ENCODE measurements around the gene ETV1.

DNA sequence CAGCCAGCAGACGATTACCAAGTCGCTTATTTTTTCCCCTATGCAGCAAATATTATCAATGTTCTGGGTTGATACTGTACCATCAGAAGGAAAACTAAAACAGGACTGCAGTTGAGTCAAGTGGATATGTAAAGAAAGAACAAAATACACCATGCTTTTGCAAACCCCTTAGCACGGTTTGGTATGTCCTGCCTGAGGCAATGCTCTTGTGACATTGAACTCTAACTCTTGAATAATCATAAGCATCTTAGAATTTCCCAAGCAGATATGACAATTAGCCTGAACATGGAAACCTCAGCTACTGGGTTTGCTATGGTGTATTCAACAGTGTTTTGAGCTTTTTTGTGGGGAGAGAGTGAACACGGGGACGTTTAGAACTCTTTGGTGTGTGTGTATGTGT is 107.4 kb downstream of the ETV1 start:
- TF ChIP-seq, protein P1, sequence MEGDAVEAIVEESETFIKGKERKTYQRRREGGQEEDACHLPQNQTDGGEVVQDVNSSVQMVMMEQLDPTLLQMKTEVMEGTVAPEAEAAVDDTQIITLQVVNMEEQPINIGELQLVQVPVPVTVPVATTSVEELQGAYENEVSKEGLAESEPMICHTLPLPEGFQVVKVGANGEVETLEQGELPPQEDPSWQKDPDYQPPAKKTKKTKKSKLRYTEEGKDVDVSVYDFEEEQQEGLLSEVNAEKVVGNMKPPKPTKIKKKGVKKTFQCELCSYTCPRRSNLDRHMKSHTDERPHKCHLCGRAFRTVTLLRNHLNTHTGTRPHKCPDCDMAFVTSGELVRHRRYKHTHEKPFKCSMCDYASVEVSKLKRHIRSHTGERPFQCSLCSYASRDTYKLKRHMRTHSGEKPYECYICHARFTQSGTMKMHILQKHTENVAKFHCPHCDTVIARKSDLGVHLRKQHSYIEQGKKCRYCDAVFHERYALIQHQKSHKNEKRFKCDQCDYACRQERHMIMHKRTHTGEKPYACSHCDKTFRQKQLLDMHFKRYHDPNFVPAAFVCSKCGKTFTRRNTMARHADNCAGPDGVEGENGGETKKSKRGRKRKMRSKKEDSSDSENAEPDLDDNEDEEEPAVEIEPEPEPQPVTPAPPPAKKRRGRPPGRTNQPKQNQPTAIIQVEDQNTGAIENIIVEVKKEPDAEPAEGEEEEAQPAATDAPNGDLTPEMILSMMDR (IDR thresholded peaks at IDR 0.05) = no peak
- TF ChIP-seq POLR2A (IDR thresholded peaks at IDR 0.05) = no peak

All from right lobe of liver (tissue), 4 donors.